Upper lobe of left lung (tissue), 6 donors: ENCODE data around the gene TTR. TPM values are rescaled to one million over a fixed set of nuclear protein-coding genes. Genes with fewer than 3 reads are reported as not detected.

Experiments used
- ATAC-seq, 2 donors: fragments of 200-7000 bp; cut with Tn5 transposase; one replicate each; pipeline ENCODE4 v1.9.1; 2022; ENCODE audit warnings: mild to moderate bottlenecking in 2 of 2, moderate library complexity in 2 of 2; ENCODE audit not compliant: low FRiP score in 2 of 2
- DNase-seq, 2 donors: peaks; one replicate each; pipeline ENCODE4 v3.0.0-alpha.2; 2019 to 2020
- H3K27ac ChIP-seq, 4 donors: fragments of 200-600 bp; sonication (generic); one replicate each; pipeline ENCODE4 v1.5.1; 2016 to 2019
- H3K27me3 ChIP-seq, 4 donors: fragments of 200-600 bp; sonication (generic); one replicate each; pipeline ENCODE4 v1.5.1; 2017 to 2019
- H3K36me3 ChIP-seq, 4 donors: fragments of 200-600 bp; sonication (generic); one replicate each; pipeline ENCODE4 v1.5.1; 2016 to 2019
- H3K4me1 ChIP-seq, 4 donors: fragments of 200-600 bp; sonication (generic); one replicate each; pipeline ENCODE4 v1.5.1; 2018 to 2019
- H3K4me3 ChIP-seq, 4 donors: fragments of 200-600 bp; sonication (generic); one replicate each; pipeline ENCODE4 v1.5.1; 2017 to 2019; ENCODE audit warnings: mild to moderate bottlenecking in 2 of 4, moderate library complexity in 1 of 4
- H3K9me3 ChIP-seq, 4 donors: fragments of 200-600 bp; sonication (generic); one replicate each; pipeline ENCODE4 v1.5.1; 2018 to 2019
- EP300 ChIP-seq, 4 donors: sonication (generic); formaldehyde crosslinking; IDR thresholded peaks; one replicate each; pipeline ENCODE4 v1.5.1; 2017; ENCODE audit warnings: antibody characterized with exemption in 4 of 4, control low read depth in 2 of 4
- POLR2A ChIP-seq, 4 donors: fragments of 450-650 bp; IDR thresholded peaks; one replicate each; pipeline ENCODE4 v1.5.1; 2016 to 2017; ENCODE audit warnings: antibody characterized with exemption in 4 of 4, mild to moderate bottlenecking in 2 of 4
- POLR2AphosphoS5 ChIP-seq, 2 donors: sonication (generic); formaldehyde crosslinking; IDR thresholded peaks; one replicate each; pipeline ENCODE4 v1.5.1; 2017; ENCODE audit warnings: antibody characterized with exemption in 2 of 2
- WGBS, 2 donors: methylation state at CpG; one replicate each; pipeline ENCODE4 v1.1.5; 2017 to 2018; 5-methylcytosine and 5-hydroxymethylcytosine counted together
- total RNA-seq, 6 donors: library from RNA; depleted of rRNA in 4 of 6; stranded (reverse); fragments of >200 nt in 4 of 6; gene quantifications; one replicate each; pipeline versions ENCODE4 v1.1.0 to v1.2.1, GENCODE V29; 2016 to 2021
- TF ChIP-seq, protein P1 (sequence below), 6 experiments: fragments of 450-650 bp in 4 of 6; fragments of 200-600 bp in 2 of 6; sonication (generic) in 2 of 6; IDR thresholded peaks; one replicate each; pipeline ENCODE4 v1.5.1; 2016 to 2019; ENCODE audit warnings: antibody characterized with exemption in 6 of 6
- donor health status: DM: no; HTN: no; CAD: no; lungs with moderate emphysema.
- donor health status: DM: no; HTN: yes; CAD: no; lungs with severe emphysema.

Gene TTR
- total RNA-seq, 6 donors from 2014 or later: 0.86 to 2.4 TPM; not detected in 4

DNA sequence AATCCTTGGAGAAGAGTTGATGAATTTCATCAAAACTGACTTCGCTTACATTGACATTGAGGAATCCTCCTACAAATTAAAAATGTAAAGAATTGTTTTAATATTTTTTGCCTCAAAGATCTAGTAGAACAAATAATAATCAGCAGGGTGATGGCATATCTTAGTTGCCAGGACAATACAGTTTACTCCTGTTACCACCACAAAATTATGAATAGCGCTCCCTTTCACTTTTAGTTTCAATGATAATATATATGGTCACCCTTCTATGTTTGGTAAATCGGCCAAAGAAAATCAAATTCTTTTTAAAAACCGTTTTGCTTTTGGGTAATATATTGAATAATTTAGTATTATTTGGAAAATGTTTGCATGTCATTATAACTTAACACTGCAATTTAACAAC lies 53.7 kb downstream of the TTR start:
- Histone ChIP-seq H3K9me3 (no peaks in the 10 kb centered on the region), H3K36me3 (no peaks in the 10 kb centered on the region), H3K4me3 (no peak overlapping the region), H3K27me3 (no peaks in the 10 kb centered on the region), H3K4me1 (no peaks in the 10 kb centered on the region), H3K27ac (no peak overlapping the region)
- TF ChIP-seq EP300 (IDR thresholded peaks at IDR 0.05): no peak
- no peak for TF ChIP-seq POLR2AphosphoS5 (IDR thresholded peaks at IDR 0.05)
- TF ChIP-seq, protein P1, sequence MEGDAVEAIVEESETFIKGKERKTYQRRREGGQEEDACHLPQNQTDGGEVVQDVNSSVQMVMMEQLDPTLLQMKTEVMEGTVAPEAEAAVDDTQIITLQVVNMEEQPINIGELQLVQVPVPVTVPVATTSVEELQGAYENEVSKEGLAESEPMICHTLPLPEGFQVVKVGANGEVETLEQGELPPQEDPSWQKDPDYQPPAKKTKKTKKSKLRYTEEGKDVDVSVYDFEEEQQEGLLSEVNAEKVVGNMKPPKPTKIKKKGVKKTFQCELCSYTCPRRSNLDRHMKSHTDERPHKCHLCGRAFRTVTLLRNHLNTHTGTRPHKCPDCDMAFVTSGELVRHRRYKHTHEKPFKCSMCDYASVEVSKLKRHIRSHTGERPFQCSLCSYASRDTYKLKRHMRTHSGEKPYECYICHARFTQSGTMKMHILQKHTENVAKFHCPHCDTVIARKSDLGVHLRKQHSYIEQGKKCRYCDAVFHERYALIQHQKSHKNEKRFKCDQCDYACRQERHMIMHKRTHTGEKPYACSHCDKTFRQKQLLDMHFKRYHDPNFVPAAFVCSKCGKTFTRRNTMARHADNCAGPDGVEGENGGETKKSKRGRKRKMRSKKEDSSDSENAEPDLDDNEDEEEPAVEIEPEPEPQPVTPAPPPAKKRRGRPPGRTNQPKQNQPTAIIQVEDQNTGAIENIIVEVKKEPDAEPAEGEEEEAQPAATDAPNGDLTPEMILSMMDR (IDR thresholded peaks at IDR 0.05): no peak
- no peak for TF ChIP-seq POLR2A (IDR thresholded peaks at IDR 0.05)
- WGBS, 2 donors: 95 to 96% methylated on average over 4 of the region's 4 CpGs
- DNase-seq: no peak
- no peak for ATAC-seq

DNA sequence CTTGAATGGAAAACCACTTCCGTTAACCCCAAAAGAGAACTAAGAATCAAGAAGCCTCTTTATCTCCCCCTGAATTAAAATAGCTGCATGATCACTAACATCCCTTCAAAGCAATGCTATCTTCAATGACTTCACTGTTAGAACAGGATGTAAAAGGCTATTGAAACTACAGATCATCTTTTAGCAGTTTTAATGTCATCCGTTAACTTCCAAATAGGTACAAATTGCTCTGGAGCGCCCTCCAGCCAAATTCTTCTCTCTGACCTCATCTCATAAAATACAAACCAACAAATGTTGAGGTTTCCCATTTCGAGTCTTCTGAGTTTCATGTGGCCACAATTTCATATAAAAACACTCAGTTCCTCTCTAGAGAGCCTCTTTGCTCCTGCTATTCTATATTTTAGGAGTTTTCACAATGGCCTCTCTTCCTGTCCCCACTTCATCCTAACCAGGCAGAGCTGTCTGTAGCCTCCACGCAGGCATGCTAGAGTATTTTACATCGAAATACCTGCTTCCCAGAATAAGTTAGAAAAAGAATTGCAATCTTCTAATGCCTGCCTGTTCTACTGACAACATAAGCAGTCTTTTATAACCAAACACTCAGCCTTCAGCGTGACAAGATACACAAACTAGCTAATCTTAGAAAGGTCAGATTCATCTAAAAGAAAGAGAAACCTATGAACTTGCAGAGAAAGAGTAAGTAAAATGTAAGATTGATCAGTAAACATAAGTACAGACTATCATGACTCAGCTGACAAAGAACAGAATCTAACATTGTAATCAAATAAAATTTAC lies 54.9 kb downstream of the TTR start:
- no peaks in the 10 kb centered on the region for H3K36me3 ChIP-seq
- H3K27ac ChIP-seq: no peak overlapping the region
- H3K9me3 ChIP-seq: no peaks in the 10 kb centered on the region
- ATAC-seq (no peak), DNase-seq (no peak)
- WGBS, 2 donors: 65 to 71% methylated on average over 7 of the region's 7 CpGs
- no peaks in the 10 kb centered on the region for H3K27me3 ChIP-seq
- TF ChIP-seq EP300 (IDR thresholded peaks at IDR 0.05) (no peak), POLR2A (IDR thresholded peaks at IDR 0.05) (no peak), POLR2AphosphoS5 (IDR thresholded peaks at IDR 0.05) (no peak)
- TF ChIP-seq, protein P1 (IDR thresholded peaks at IDR 0.05): no peak
- no peaks in the 10 kb centered on the region for H3K4me1 ChIP-seq
- H3K4me3 ChIP-seq: no peak overlapping the region

DNA sequence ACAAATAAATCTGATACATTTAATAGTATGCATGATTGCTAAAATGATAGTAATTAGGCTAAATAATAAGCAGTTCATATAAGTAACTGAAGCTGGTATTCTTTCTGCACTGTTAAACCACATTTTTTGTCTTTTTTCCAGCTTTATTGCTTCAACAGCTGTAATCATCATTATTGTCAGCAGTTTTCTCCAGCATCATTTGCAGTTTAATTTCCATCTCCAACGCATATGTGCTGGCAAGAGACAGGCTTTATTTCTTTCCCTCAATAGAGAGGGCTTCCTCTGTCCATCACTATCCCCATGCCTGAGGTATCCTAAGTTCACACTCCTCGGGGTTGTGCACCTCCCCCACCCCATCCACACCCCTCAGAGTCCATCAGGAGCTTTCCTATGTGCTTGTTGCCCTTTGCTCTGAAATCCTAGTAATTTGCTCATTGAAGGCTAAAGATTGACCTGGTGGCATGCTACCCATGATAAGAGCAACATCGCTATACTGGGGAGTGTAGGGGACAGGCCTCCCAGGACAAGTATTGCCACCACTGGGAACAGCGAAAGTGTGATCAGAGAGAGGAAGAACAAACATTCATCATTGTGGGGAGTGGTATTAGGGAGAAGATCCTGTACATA lies 55.6 kb downstream of the TTR start:
- H3K4me1 ChIP-seq: no peaks in the 10 kb centered on the region
- ATAC-seq: no peak
- no peaks in the 10 kb centered on the region for H3K9me3 ChIP-seq
- no peak overlapping the region for H3K27ac ChIP-seq
- H3K27me3 ChIP-seq: no peaks in the 10 kb centered on the region
- TF ChIP-seq, protein P1 (IDR thresholded peaks at IDR 0.05): no peak
- no peak for TF ChIP-seq POLR2AphosphoS5 (IDR thresholded peaks at IDR 0.05)
- no peak for TF ChIP-seq POLR2A (IDR thresholded peaks at IDR 0.05)
- TF ChIP-seq EP300 (IDR thresholded peaks at IDR 0.05): no peak
- no peaks in the 10 kb centered on the region for H3K36me3 ChIP-seq
- no peak for DNase-seq
- H3K4me3 ChIP-seq: no peak overlapping the region
- WGBS, 2 donors: 81 to 86% methylated on average over 4 of the region's 4 CpGs

Other genes with a start within 250 kb of the TTR start
- not detected for gene DSG4, start 215.1 kb upstream of the TTR start, total RNA-seq
- gene DSG3, start 144.1 kb upstream of the TTR start, total RNA-seq: not detected
- gene DSG2, start 93.7 kb upstream of the TTR start, total RNA-seq: 10 to 100 TPM in 4 of 6 donors, 1 to 10 TPM in 2; 5.2 to 55.4 (median 26.8) TPM
- gene B4GALT6, start 92.7 kb downstream of the TTR start, total RNA-seq: 1 to 10 TPM in 4 of 6 donors, under 1 TPM in 1, not detected in 1; 0.55 to 3.4 (median 1.8) TPM
- gene SLC25A52, start 169.0 kb downstream of the TTR start, total RNA-seq: not detected